ENCODE results near the gene ZNF275. TPM values are rescaled to one million over a fixed set of nuclear protein-coding genes. Genes with fewer than 3 reads are reported as not detected.

Gene ZNF275
- total RNA-seq, 3 donors from 2014 or later: 8.3 to 13.3 (median 12.8) TPM

GRCh38 chrX:153301746-153302145, 32.2 kb upstream of the ZNF275 start:
- H3K4me1 ChIP-seq: no peaks in the 10 kb centered on the region
- no peak overlapping the region for H3K27ac ChIP-seq
- no peaks in the 10 kb centered on the region for H3K36me3 ChIP-seq
- DNase-seq (ENCODE audit: low spot score in 2 of 2): no peak
- TF ChIP-seq POLR2A (IDR thresholded peaks at IDR 0.05): no peak
- TF ChIP-seq POLR2AphosphoS5 (IDR thresholded peaks at IDR 0.05): no peak
- TF ChIP-seq CTCF (IDR thresholded peaks at IDR 0.05): no peak
- peaks cover 0 to 55% of the 10 kb centered on the region in 2 donors for H3K27me3 ChIP-seq
- H3K9me3 ChIP-seq: no peaks in the 10 kb centered on the region
- no peak overlapping the region for H3K4me3 ChIP-seq
- intact Hi-C loops (cut with DNase I; ENCODE audit: low total_unique reads): no loop called here

GRCh38 chrX:153302796-153303195, 31.2 kb upstream of the ZNF275 start:
- H3K36me3 ChIP-seq: no peaks in the 10 kb centered on the region
- DNase-seq (ENCODE audit: low spot score in 2 of 2): no peak
- H3K4me3 ChIP-seq: no peak overlapping the region
- no peaks in the 10 kb centered on the region for H3K9me3 ChIP-seq
- H3K27me3 ChIP-seq: peaks cover 0 to 64% of the 10 kb centered on the region in 2 donors
- intact Hi-C loops (cut with DNase I; ENCODE audit: low total_unique reads): no loop called here
- H3K27ac ChIP-seq: no peak overlapping the region
- TF ChIP-seq CTCF (IDR thresholded peaks at IDR 0.05) (no peak), POLR2A (IDR thresholded peaks at IDR 0.05) (no peak), POLR2AphosphoS5 (IDR thresholded peaks at IDR 0.05) (no peak)
- no peaks in the 10 kb centered on the region for H3K4me1 ChIP-seq

GRCh38 chrX:153303276-153304262, 30.4 kb upstream of the ZNF275 start:
- Histone ChIP-seq H3K27me3 (peaks cover 0 to 57% of the 10 kb centered on the region in 2 donors), H3K27ac (no peak overlapping the region), H3K4me1 (no peaks in the 10 kb centered on the region), H3K36me3 (no peaks in the 10 kb centered on the region), H3K9me3 (no peaks in the 10 kb centered on the region), H3K4me3 (no peak overlapping the region)
- intact Hi-C loops (cut with DNase I; ENCODE audit: low total_unique reads): no loop called here
- no peak for TF ChIP-seq POLR2A (IDR thresholded peaks at IDR 0.05)
- no peak for TF ChIP-seq POLR2AphosphoS5 (IDR thresholded peaks at IDR 0.05)
- TF ChIP-seq CTCF (IDR thresholded peaks at IDR 0.05): no peak
- no peak for DNase-seq (ENCODE audit: low spot score in 2 of 2)

GRCh38 chrX:153304988-153305736, 28.8 kb upstream of the ZNF275 start:
- Histone ChIP-seq H3K4me1 (no peaks in the 10 kb centered on the region), H3K4me3 (no peak overlapping the region), H3K27me3 (peaks cover 0 to 66% of the 10 kb centered on the region in 2 donors), H3K36me3 (no peaks in the 10 kb centered on the region), H3K27ac (no peak overlapping the region), H3K9me3 (no peaks in the 10 kb centered on the region)
- TF ChIP-seq CTCF (IDR thresholded peaks at IDR 0.05) (no peak), POLR2AphosphoS5 (IDR thresholded peaks at IDR 0.05) (no peak), POLR2A (IDR thresholded peaks at IDR 0.05) (no peak)
- intact Hi-C loops (cut with DNase I; ENCODE audit: low total_unique reads): no loop called here
- no peak for DNase-seq (ENCODE audit: low spot score in 2 of 2)

GRCh38 chrX:153305972-153306371, 28.0 kb upstream of the ZNF275 start:
- Histone ChIP-seq H3K4me1 (no peaks in the 10 kb centered on the region), H3K27me3 (peaks cover 0 to 71% of the 10 kb centered on the region in 2 donors), H3K9me3 (no peaks in the 10 kb centered on the region), H3K36me3 (no peaks in the 10 kb centered on the region), H3K27ac (no peak overlapping the region), H3K4me3 (no peak overlapping the region)
- TF ChIP-seq CTCF (IDR thresholded peaks at IDR 0.05) (no peak), POLR2A (IDR thresholded peaks at IDR 0.05) (no peak), POLR2AphosphoS5 (IDR thresholded peaks at IDR 0.05) (no peak)
- no peak for DNase-seq (ENCODE audit: low spot score in 2 of 2)
- intact Hi-C loops (cut with DNase I; ENCODE audit: low total_unique reads): no loop called here

Data from breast epithelium (tissue), 4 donors.